GM12891 (cell line): Measurements from ENCODE around the gene TMEM236.

Source experiments
- DNase-seq: peaks from one replicate; pipeline ENCODE4 v3.0.0; 2011; ENCODE audit warnings: low spot score; ENCODE audit not compliant: insufficient read length
- FAIRE-seq: peaks from 2 replicates; lab custom pipeline; 2011; peaks lifted over from hg19 to GRCh38; lab: Jason Lieb, UNC
- PAX5 ChIP-seq: IDR thresholded peaks from 2 replicates; pipeline ENCODE4 v1.6.1; 2011; ENCODE audit warnings: low read length, moderate library complexity, mild to moderate bottlenecking; ENCODE audit not compliant: insufficient read depth, severe bottlenecking
- POLR2A ChIP-seq: IDR thresholded peaks from 2 replicates; pipeline ENCODE4 v1.6.1; 2011; ENCODE audit warnings: low read depth, low read length, control low read depth
- POLR2AphosphoS5 ChIP-seq: IDR thresholded peaks from 2 replicates; pipeline ENCODE4 v1.6.1; 2011; ENCODE audit warnings: low read depth, low read length, control low read depth
- POU2F2 ChIP-seq: IDR thresholded peaks from 2 replicates; pipeline ENCODE4 v1.6.1; 2011; ENCODE audit warnings: low read depth, mild to moderate bottlenecking, control low read depth, low read length, moderate library complexity
- SPI1 ChIP-seq: IDR thresholded peaks from 2 replicates; pipeline ENCODE4 v1.6.1; 2011; ENCODE audit warnings: low read depth, low read length, control low read depth
- TAF1 ChIP-seq: IDR thresholded peaks from 2 replicates; pipeline ENCODE4 v1.6.1; 2011; ENCODE audit warnings: low read depth, low read length, control low read depth

The TMEM236 gene

GRCh38 chr10:17795083-17795482 lies 43.1 kb downstream of the TMEM236 start:
- FAIRE-seq (no peak), DNase-seq (no peak)
- TF ChIP-seq SPI1 = no peak
- TF ChIP-seq PAX5 = no peak
- no peak for TF ChIP-seq POLR2AphosphoS5
- TF ChIP-seq POU2F2 = no peak
- TF ChIP-seq TAF1 = no peak
- TF ChIP-seq POLR2A = no peak

- TF ChIP-seq POLR2A = no peak
- no peak for TF ChIP-seq PAX5
- no peak for TF ChIP-seq POLR2AphosphoS5
- no peak for TF ChIP-seq POU2F2
- TF ChIP-seq SPI1 = no peak
- no peak for TF ChIP-seq TAF1
- FAIRE-seq (no peak), DNase-seq (no peak)
Observed at GRCh38 chr10:17795813-17796594, 44.0 kb downstream of the TMEM236 start.

GRCh38 chr10:17801507-17801906 lies 49.5 kb downstream of the TMEM236 start:
- DNase-seq = no peak
- no peak for TF ChIP-seq PAX5
- FAIRE-seq = no peak

GRCh38 chr10:17802350-17802749 lies 50.3 kb downstream of the TMEM236 start:
- DNase-seq (no peak), FAIRE-seq (no peak)
- no peak for TF ChIP-seq POU2F2
- TF ChIP-seq TAF1 = no peak
- no peak for TF ChIP-seq SPI1
- no peak for TF ChIP-seq POLR2A
- TF ChIP-seq POLR2AphosphoS5 = no peak

GRCh38 chr10:17802976-17803375 lies 51.0 kb downstream of the TMEM236 start:
- TF ChIP-seq POU2F2 (no peak), POLR2AphosphoS5 (no peak), TAF1 (no peak), SPI1 (no peak)
- DNase-seq (no peak), FAIRE-seq (no peak)

- no peak for DNase-seq
- TF ChIP-seq POU2F2 (no peak), POLR2A (no peak)
- FAIRE-seq = no peak
Observed at GRCh38 chr10:17805330-17805729, 53.3 kb downstream of the TMEM236 start.

- FAIRE-seq (no peak), DNase-seq (no peak)
- TF ChIP-seq TAF1 = no peak
- no peak for TF ChIP-seq PAX5
- no peak for TF ChIP-seq POLR2AphosphoS5
- TF ChIP-seq POLR2A = no peak
- no peak for TF ChIP-seq SPI1
- no peak for TF ChIP-seq POU2F2
Observed at GRCh38 chr10:17805921-17806577, 54.0 kb downstream of the TMEM236 start.

- TF ChIP-seq POLR2A (no peak), POU2F2 (no peak), PAX5 (no peak), POLR2AphosphoS5 (no peak), SPI1 (no peak), TAF1 (no peak)
- no peak for FAIRE-seq
Observed at GRCh38 chr10:17808971-17809841, 57.2 kb downstream of the TMEM236 start, which contains the start of gene MRC1. Gene MRC1, plus strand, starts transcription at chr10:17809348. Its CDS starts 118 bp downstream, at chr10:17809466.

GRCh38 chr10:17811146-17811865 lies 59.3 kb downstream of the TMEM236 start:
- TF ChIP-seq POLR2A (no peak), POU2F2 (no peak), TAF1 (no peak), SPI1 (no peak), POLR2AphosphoS5 (no peak), PAX5 (no peak)
- no peak for DNase-seq
- no peak for FAIRE-seq

More at GRCh38 chr10:17808971-17809841, 57.2 kb downstream of the TMEM236 start, which contains the start of gene MRC1:
- DNase-seq = no peak
